H1 (cell line): Measurements from ENCODE around the gene SH2D4B. TPM values are rescaled to one million over a fixed set of nuclear protein-coding genes. Genes with fewer than 3 reads are reported as not detected.

Source experiments
- CTCF ChIA-PET: fragments of 300-600 bp; sonication (Branson Sonifier 250); formaldehyde crosslinking; loops from one replicate; lab custom pipeline; 2021; ENCODE audit not compliant: partially characterized antibody; lab: Charles Lee
- POLR2A ChIA-PET: fragments of 300-600 bp; sonication (Branson Sonifier 250); formaldehyde crosslinking; loops from one replicate; lab custom pipeline; 2021; ENCODE audit warnings: inconsistent platforms; ENCODE audit not compliant: partially characterized antibody; lab: Charles Lee
- DNase-seq, 2 experiments: peaks; one replicate each; pipeline versions ENCODE4 v3.0.0 to v3.0.0-alpha.2; 2010 to 2022; ENCODE audit warnings: low spot score in 2 of 2, low read depth in 1 of 2, mixed read lengths in 1 of 2
- FAIRE-seq: peaks from 2 replicates; lab custom pipeline; 2011; peaks lifted over from hg19 to GRCh38; lab: Jason Lieb, UNC
- H2AFZ ChIP-seq: 2 replicates; pipeline ENCODE4 v1.8.1; 2012; ENCODE audit warnings: low read length, inconsistent platforms
- H2AK5ac ChIP-seq: 2 replicates; pipeline ENCODE4 v1.6.1; 2013; ENCODE audit warnings: low read depth, low read length
- H2BK120ac ChIP-seq: replicated peaks from 2 replicates; pipeline ENCODE3; 2013; ENCODE audit warnings: low read depth, low read length, inconsistent platforms
- H2BK12ac ChIP-seq: 2 replicates; pipeline ENCODE4 v1.6.1; 2013; ENCODE audit warnings: low read depth, low read length
- H2BK15ac ChIP-seq: 2 replicates; pipeline ENCODE4 v1.6.1; 2013; ENCODE audit warnings: low read length
- H2BK20ac ChIP-seq: 2 replicates; pipeline ENCODE4 v1.6.1; 2013; ENCODE audit warnings: low read length
- H2BK5ac ChIP-seq: 2 replicates; pipeline ENCODE4 v1.6.1; 2013; ENCODE audit warnings: low read depth, low read length
- H3K14ac ChIP-seq: 2 replicates; pipeline ENCODE4 v1.6.1; 2013; ENCODE audit warnings: inconsistent platforms; ENCODE audit not compliant: insufficient read length
- H3K18ac ChIP-seq: 2 replicates; pipeline ENCODE4 v1.6.1; 2013; ENCODE audit warnings: low read length; ENCODE audit errors: extremely low read depth
- H3K23ac ChIP-seq: 2 replicates; pipeline ENCODE4 v1.6.1; 2013; ENCODE audit warnings: inconsistent platforms; ENCODE audit not compliant: insufficient read length
- H3K23me2 ChIP-seq: 2 replicates; pipeline ENCODE4 v1.6.1; 2013; ENCODE audit warnings: low read depth, low read length
- H3K27ac ChIP-seq: 2 replicates; pipeline ENCODE4 v1.6.1; 2011; ENCODE audit warnings: low read depth, low read length, inconsistent platforms
- H3K27me3 ChIP-seq, 4 experiments: replicated peaks in 1 of 4; 1 replicate in 1 of 4; 2 replicates in 3 of 4; pipeline versions ENCODE4 v1.6.1 to v1.8.1; 2011 to 2013; ENCODE audit warnings: low read length in 3 of 4, mild to moderate bottlenecking in 3 of 4, inconsistent platforms in 2 of 4, mixed read lengths in 2 of 4, moderate library complexity in 1 of 4; ENCODE audit not compliant: control insufficient read depth in 3 of 4, insufficient read depth in 3 of 4; ENCODE audit errors: extremely low read depth in 1 of 4
- H3K36me3 ChIP-seq, 4 experiments: 2 replicates each; pipeline versions ENCODE4 v1.6.1 to v1.8.1; 2011 to 2013; ENCODE audit warnings: mild to moderate bottlenecking in 4 of 4, low read length in 3 of 4, moderate library complexity in 2 of 4, control low read depth in 1 of 4, inconsistent platforms in 1 of 4; ENCODE audit not compliant: insufficient read depth in 4 of 4, control insufficient read depth in 2 of 4
- H3K4ac ChIP-seq: replicated peaks from 2 replicates; pipeline ENCODE3; 2013; ENCODE audit warnings: low read length, low read depth, mixed read lengths, inconsistent platforms; ENCODE audit not compliant: insufficient read length
- H3K4me1 ChIP-seq, 4 experiments: replicated peaks in 1 of 4; 1 replicate in 1 of 4; 2 replicates in 3 of 4; pipeline versions ENCODE4 v1.6.1 to v1.8.1; 2011 to 2013; ENCODE audit warnings: low read length in 3 of 4, inconsistent platforms in 2 of 4, mixed read lengths in 1 of 4; ENCODE audit not compliant: insufficient read depth in 4 of 4, control insufficient read depth in 3 of 4
- H3K4me2 ChIP-seq, 2 experiments: 2 replicates each; pipeline versions ENCODE4 v1.6.1 to v1.8.1; 2011 to 2013; ENCODE audit warnings: low read depth in 2 of 2, low read length in 2 of 2, control low read depth in 1 of 2, inconsistent platforms in 1 of 2, mild to moderate bottlenecking in 1 of 2; ENCODE audit not compliant: insufficient read depth in 1 of 2
- H3K4me3 ChIP-seq, 4 experiments: fragments of 200-600, 300-600 bp in 1 of 4; sonication (generic), shearing (Covaris generic), sonication (Bioruptor Twin) in 1 of 4; 2 replicates each; pipeline versions ENCODE4 v1.5.1 to v1.8.1; 2011 to 2016; ENCODE audit warnings: low read length in 4 of 4, low read depth in 3 of 4, control low read depth in 2 of 4, inconsistent platforms in 2 of 4, mild to moderate bottlenecking in 2 of 4, mixed read lengths in 1 of 4, moderate library complexity in 1 of 4; ENCODE audit not compliant: insufficient read depth in 2 of 4; ENCODE audit errors: extremely low read depth in 1 of 4
- H3K56ac ChIP-seq: replicated peaks from 2 replicates; pipeline ENCODE3; 2013; ENCODE audit warnings: low read depth, mild to moderate bottlenecking, mixed read lengths, low read length, inconsistent platforms; ENCODE audit not compliant: insufficient read length
- H3K79me1 ChIP-seq: 2 replicates; pipeline ENCODE4 v1.6.1; 2013; ENCODE audit warnings: low read depth, low read length, control low read depth
- H3K79me2 ChIP-seq, 2 experiments: 2 replicates each; pipeline versions ENCODE4 v1.6.1 to v1.8.1; 2012 to 2013; ENCODE audit warnings: low read length in 2 of 2, mild to moderate bottlenecking in 2 of 2, inconsistent platforms in 1 of 2; ENCODE audit not compliant: insufficient read depth in 2 of 2, control insufficient read depth in 1 of 2
- H3K9ac ChIP-seq, 4 experiments: replicated peaks in 1 of 4; 1 replicate in 1 of 4; 2 replicates in 3 of 4; pipeline versions ENCODE4 v1.6.1 to v1.8.1; 2011 to 2013; ENCODE audit warnings: low read depth in 3 of 4, low read length in 3 of 4, control low read depth in 2 of 4, mild to moderate bottlenecking in 2 of 4, moderate library complexity in 2 of 4, inconsistent platforms in 1 of 4; ENCODE audit errors: extremely low read depth in 1 of 4
- H3K9me3 ChIP-seq, 2 experiments: 2 replicates each; pipeline versions ENCODE4 v1.6.1 to v1.8.1; 2012 to 2013; ENCODE audit warnings: mild to moderate bottlenecking in 2 of 2, moderate library complexity in 2 of 2, control low read depth in 1 of 2, inconsistent platforms in 1 of 2, low read depth in 1 of 2, low read length in 1 of 2, mixed read lengths in 1 of 2; ENCODE audit not compliant: insufficient read depth in 2 of 2
- H4K20me1 ChIP-seq, 2 experiments: replicated peaks in 1 of 2; 2 replicates each; pipeline versions ENCODE3 to v1.8.1; 2011 to 2013; ENCODE audit warnings: inconsistent platforms in 2 of 2, low read length in 2 of 2, mild to moderate bottlenecking in 1 of 2; ENCODE audit not compliant: insufficient read depth in 2 of 2, control insufficient read depth in 1 of 2
- H4K5ac ChIP-seq: 2 replicates; pipeline ENCODE4 v1.6.1; 2013; ENCODE audit warnings: low read length, low read depth, mixed read lengths, inconsistent platforms; ENCODE audit not compliant: insufficient read length
- H4K8ac ChIP-seq: 2 replicates; pipeline ENCODE4 v1.8.0; 2013; ENCODE audit warnings: mild to moderate bottlenecking, moderate library complexity, low read length, inconsistent platforms; ENCODE audit not compliant: insufficient read depth; ENCODE audit errors: extremely low read depth
- H4K91ac ChIP-seq: replicated peaks from 2 replicates; pipeline ENCODE3; 2013; ENCODE audit warnings: low read length, mixed read lengths, inconsistent platforms; ENCODE audit not compliant: insufficient read length
- CBX5 ChIP-seq: fragments of 300-800, 300-1000 bp; sonication (generic); IDR thresholded peaks from 2 replicates; pipeline ENCODE4 v1.7.1; 2016; ENCODE audit warnings: antibody characterized with exemption, low read length, low read depth
- CREB1 ChIP-seq: IDR thresholded peaks from 2 replicates; pipeline ENCODE4 v1.6.1; 2012; ENCODE audit warnings: inconsistent platforms
- EGR1 ChIP-seq: IDR thresholded peaks from 2 replicates; pipeline ENCODE4 v1.6.1; 2011; ENCODE audit warnings: low read depth, low read length, borderline replicate concordance
- FOSL1 ChIP-seq: IDR thresholded peaks from 2 replicates; pipeline ENCODE4 v1.6.1; 2011; ENCODE audit warnings: mild to moderate bottlenecking, low read depth, low read length, moderate library complexity; ENCODE audit not compliant: insufficient read depth
- HDAC6 ChIP-seq: IDR thresholded peaks from one replicate; pipeline ENCODE4 v1.7.1; 2012; ENCODE audit warnings: low read depth, mild to moderate bottlenecking, inconsistent platforms, low read length, moderate library complexity
- MAFK ChIP-seq: IDR thresholded peaks from 2 replicates; pipeline ENCODE4 v1.6.1; 2012; ENCODE audit warnings: low read depth, mild to moderate bottlenecking, improper control_type of control experiment, low read length
- NANOG ChIP-seq: IDR thresholded peaks from 2 replicates; pipeline ENCODE4 v1.6.1; 2011; ENCODE audit warnings: low read length, low read depth, mild to moderate bottlenecking, inconsistent platforms; ENCODE audit not compliant: insufficient read depth, poor library complexity, severe bottlenecking
- NRF1 ChIP-seq: IDR thresholded peaks from 2 replicates; pipeline ENCODE4 v1.6.1; 2011; ENCODE audit warnings: mild to moderate bottlenecking, low read depth, low read length, improper control_type of control experiment
- POLR2A ChIP-seq, 2 experiments: IDR thresholded peaks; 1 replicate in 1 of 2; 2 replicates in 1 of 2; pipeline ENCODE4 v1.6.1; 2011; ENCODE audit warnings: low read depth in 2 of 2, low read length in 2 of 2, mild to moderate bottlenecking in 2 of 2; ENCODE audit errors: control extremely low read depth in 1 of 2
- POLR2AphosphoS5 ChIP-seq: IDR thresholded peaks from 2 replicates; pipeline ENCODE4 v1.6.1; 2011; ENCODE audit warnings: low read depth, low read length
- RAD21 ChIP-seq, 2 experiments: IDR thresholded peaks in 1 of 2; conservative IDR thresholded peaks in 1 of 2; 2 replicates each; pipeline ENCODE4 v1.6.1; 2011; ENCODE audit warnings: low read depth in 2 of 2, low read length in 2 of 2, improper control_type of control experiment in 1 of 2, inconsistent platforms in 1 of 2, mild to moderate bottlenecking in 1 of 2, moderate library complexity in 1 of 2
- SIN3A ChIP-seq, 2 experiments: IDR thresholded peaks in 1 of 2; conservative IDR thresholded peaks in 1 of 2; 2 replicates each; pipeline ENCODE4 v1.6.1; 2011 to 2012; ENCODE audit warnings: low read length in 2 of 2, improper control_type of control experiment in 1 of 2, low read depth in 1 of 2, mild to moderate bottlenecking in 1 of 2
- SIRT6 ChIP-seq: IDR thresholded peaks from one replicate; pipeline ENCODE4 v1.7.1; 2012; ENCODE audit warnings: low read length, inconsistent platforms
- SP1 ChIP-seq: IDR thresholded peaks from 2 replicates; pipeline ENCODE4 v1.6.1; 2011; ENCODE audit warnings: low read depth, low read length
- YY1 ChIP-seq: IDR thresholded peaks from 2 replicates; pipeline ENCODE4 v1.6.1; 2011; ENCODE audit warnings: low read depth, mild to moderate bottlenecking, low read length
- WGBS, 2 experiments: shearing (Covaris generic) in 1 of 2; methylation state at CpG; one replicate each; pipeline versions ENCODE4 v1.1.6 to v1.1.7; 2013 to 2015; ENCODE audit warnings: low lambda C conversion rate in 2 of 2, mixed read lengths in 2 of 2, inconsistent platforms in 1 of 2, low coverage in 1 of 2, missing lambda C conversion rate in 1 of 2; ENCODE audit not compliant: insufficient replicate concordance in 2 of 2, insufficient coverage in 1 of 2, insufficient read length in 1 of 2; ENCODE audit errors: extremely low coverage in 1 of 2, missing lambda C conversion rate in 1 of 2; 5-methylcytosine and 5-hydroxymethylcytosine counted together
- polyA plus RNA-seq, 7 experiments: library from polyadenylated mRNA; depleted of rRNA in 3 of 7; stranded (reverse) in 5 of 7; unstranded in 2 of 7; fragments of >200 nt in 5 of 7; fragments of 200-250 nt in 2 of 7; gene quantifications; 1 replicate in 5 of 7; 2 replicates in 1 of 7; 4 replicates in 1 of 7; pipeline versions ENCODE4 v1.2.1 to v1.2.3, GENCODE V29; 2011 to 2013; ENCODE audit warnings: missing spikeins in 2 of 7, mixed read lengths in 2 of 7
- total RNA-seq: library from RNA; stranded (reverse); fragmentation: NEBNext Ultra II Directional; extraction: Animal tissue kit (Norgen Biotek cat#: 25700); gene quantifications from 2 replicates; pipeline ENCODE4 v1.2.1, GENCODE V29; 2021
- TF ChIP-seq, protein P1 (sequence below): IDR thresholded peaks from 2 replicates; pipeline ENCODE4 v1.6.1; 2012; ENCODE audit warnings: inconsistent platforms

SH2D4B gene
- total and polyA plus RNA-seq, 2 of the 8 experiments (the other 6 are each of a cell fraction or from before 2014, with no cell fraction given), result 0.06 to 0.13 TPM

DNA sequence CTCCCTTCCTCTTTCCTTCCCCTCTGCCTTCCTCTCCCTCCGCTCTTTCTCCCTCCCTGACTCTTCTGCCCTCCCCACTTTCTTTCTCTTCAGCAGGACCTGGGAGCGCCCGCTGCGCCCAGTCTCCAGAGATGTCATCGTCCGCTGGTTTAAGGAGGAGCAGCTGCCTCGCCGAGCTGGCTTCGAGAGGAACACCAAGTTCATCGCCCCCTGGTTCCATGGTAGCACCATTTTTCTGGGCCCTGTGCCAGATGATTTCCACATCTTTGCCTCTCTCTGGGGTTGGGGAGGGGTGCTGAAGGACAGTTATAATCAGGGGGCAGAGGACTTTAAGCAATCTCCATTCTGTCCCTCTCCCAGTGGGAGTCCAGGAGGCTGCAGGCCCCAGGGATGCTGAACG, 71.6 kb downstream of the SH2D4B start:
- H4K8ac ChIP-seq, result no peak overlapping the region; the same call in 1 of the 2 replicates
- no peaks in the 10 kb centered on the region for H3K36me3 ChIP-seq
- no peaks in the 10 kb centered on the region for H4K20me1 ChIP-seq
- no peak overlapping the region for H4K5ac ChIP-seq
- CTCF ChIA-PET, result interaction anchor here (0.9 to 12.9 kb wide), 4 partner anchors 12 to 315 kb away, joined by 3 to 158 read pairs (median 4); no protein-coding TSS in a partner anchor
- no peak overlapping the region for H3K56ac ChIP-seq
- H3K9me3 ChIP-seq, result no peaks in the 10 kb centered on the region
- no peak overlapping the region for H3K9ac ChIP-seq
- H3K23me2 ChIP-seq, result no peaks in the 10 kb centered on the region
- POLR2A ChIA-PET, result no interaction called here
- no peak overlapping the region for H3K4me2 ChIP-seq
- no peak overlapping the region for H3K4me3 ChIP-seq
- H3K27ac ChIP-seq, result no peak overlapping the region
- no peak overlapping the region for H3K23ac ChIP-seq
- no peak overlapping the region for H3K4ac ChIP-seq
- no peak overlapping the region for H2AK5ac ChIP-seq
- no peak overlapping the region for H3K14ac ChIP-seq
- H4K91ac ChIP-seq, result no peak overlapping the region
- H2BK15ac ChIP-seq, result no peak overlapping the region
- H3K18ac ChIP-seq, result no peak overlapping the region
- no peak overlapping the region for H2BK20ac ChIP-seq
- no peaks in the 10 kb centered on the region for H3K27me3 ChIP-seq
- H3K4me1 ChIP-seq, result no peaks in the 10 kb centered on the region; a peak in 1 of 7 replicates
- no peak overlapping the region for H2BK12ac ChIP-seq
- H2AFZ ChIP-seq, result no peak overlapping the region
- H3K79me2 ChIP-seq, result no peaks in the 10 kb centered on the region
- H2BK120ac ChIP-seq, result no peak overlapping the region
- H2BK5ac ChIP-seq, result no peak overlapping the region
- DNase-seq (no peak), FAIRE-seq (no peak)
- no peaks in the 10 kb centered on the region for H3K79me1 ChIP-seq
- 91% methylated on average over 11 of the region's 11 CpGs; no CpG with 5 or more reads in 1 of the 2 experiments for WGBS, 2 experiments
- TF ChIP-seq RAD21 (IDR thresholded peaks at IDR 0.05 in 1 of 2, conservative IDR thresholded peaks at IDR 0.05 in 1 of 2; ENCODE audit: low read depth in 2 of 2, low read length in 2 of 2), result no peak
- no peak for TF ChIP-seq POLR2AphosphoS5
- TF ChIP-seq FOSL1, result no peak
- TF ChIP-seq, protein P1, sequence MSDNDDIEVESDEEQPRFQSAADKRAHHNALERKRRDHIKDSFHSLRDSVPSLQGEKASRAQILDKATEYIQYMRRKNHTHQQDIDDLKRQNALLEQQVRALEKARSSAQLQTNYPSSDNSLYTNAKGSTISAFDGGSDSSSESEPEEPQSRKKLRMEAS, result no peak
- TF ChIP-seq MAFK, result no peak
- no peak for TF ChIP-seq CREB1
- no peak for TF ChIP-seq SIRT6
- TF ChIP-seq EGR1, result no peak
- no peak for TF ChIP-seq CBX5
- TF ChIP-seq NRF1, result no peak
- no peak for TF ChIP-seq POLR2A (IDR thresholded peaks at IDR 0.05; ENCODE audit: control extremely low read depth in 1 of 2, low read depth in 2 of 2, low read length in 2 of 2)
- no peak for TF ChIP-seq SP1
- no peak for TF ChIP-seq HDAC6
- no peak for TF ChIP-seq SIN3A (conservative IDR thresholded peaks at IDR 0.05 in 1 of 2, IDR thresholded peaks at IDR 0.05 in 1 of 2; ENCODE audit: low read depth in 1 of 2, low read length in 2 of 2)
- TF ChIP-seq NANOG, result no peak
- no peak for TF ChIP-seq YY1
